Measurements from ENCODE around the gene MYCN.

Gene MYCN

GRCh38 chr2:15933184-15933845, 7.0 kb upstream of the MYCN start:
- no peak for TF ChIP-seq EP300 (IDR thresholded peaks at IDR 0.05; ENCODE audit: borderline replicate concordance)
- no peak for TF ChIP-seq RAD21 (IDR thresholded peaks at IDR 0.05; ENCODE audit: low read depth)
- no peak for TF ChIP-seq ZBTB7A (IDR thresholded peaks at IDR 0.05; ENCODE audit: low read depth)
- TF ChIP-seq TEAD4 (IDR thresholded peaks at IDR 0.05): no peak
- no peak for TF ChIP-seq NFIC (IDR thresholded peaks at IDR 0.05)
- TF ChIP-seq, protein P1, sequence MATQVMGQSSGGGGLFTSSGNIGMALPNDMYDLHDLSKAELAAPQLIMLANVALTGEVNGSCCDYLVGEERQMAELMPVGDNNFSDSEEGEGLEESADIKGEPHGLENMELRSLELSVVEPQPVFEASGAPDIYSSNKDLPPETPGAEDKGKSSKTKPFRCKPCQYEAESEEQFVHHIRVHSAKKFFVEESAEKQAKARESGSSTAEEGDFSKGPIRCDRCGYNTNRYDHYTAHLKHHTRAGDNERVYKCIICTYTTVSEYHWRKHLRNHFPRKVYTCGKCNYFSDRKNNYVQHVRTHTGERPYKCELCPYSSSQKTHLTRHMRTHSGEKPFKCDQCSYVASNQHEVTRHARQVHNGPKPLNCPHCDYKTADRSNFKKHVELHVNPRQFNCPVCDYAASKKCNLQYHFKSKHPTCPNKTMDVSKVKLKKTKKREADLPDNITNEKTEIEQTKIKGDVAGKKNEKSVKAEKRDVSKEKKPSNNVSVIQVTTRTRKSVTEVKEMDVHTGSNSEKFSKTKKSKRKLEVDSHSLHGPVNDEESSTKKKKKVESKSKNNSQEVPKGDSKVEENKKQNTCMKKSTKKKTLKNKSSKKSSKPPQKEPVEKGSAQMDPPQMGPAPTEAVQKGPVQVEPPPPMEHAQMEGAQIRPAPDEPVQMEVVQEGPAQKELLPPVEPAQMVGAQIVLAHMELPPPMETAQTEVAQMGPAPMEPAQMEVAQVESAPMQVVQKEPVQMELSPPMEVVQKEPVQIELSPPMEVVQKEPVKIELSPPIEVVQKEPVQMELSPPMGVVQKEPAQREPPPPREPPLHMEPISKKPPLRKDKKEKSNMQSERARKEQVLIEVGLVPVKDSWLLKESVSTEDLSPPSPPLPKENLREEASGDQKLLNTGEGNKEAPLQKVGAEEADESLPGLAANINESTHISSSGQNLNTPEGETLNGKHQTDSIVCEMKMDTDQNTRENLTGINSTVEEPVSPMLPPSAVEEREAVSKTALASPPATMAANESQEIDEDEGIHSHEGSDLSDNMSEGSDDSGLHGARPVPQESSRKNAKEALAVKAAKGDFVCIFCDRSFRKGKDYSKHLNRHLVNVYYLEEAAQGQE (IDR thresholded peaks at IDR 0.05; ENCODE audit: low read depth): no peak
- TF ChIP-seq, protein P2, sequence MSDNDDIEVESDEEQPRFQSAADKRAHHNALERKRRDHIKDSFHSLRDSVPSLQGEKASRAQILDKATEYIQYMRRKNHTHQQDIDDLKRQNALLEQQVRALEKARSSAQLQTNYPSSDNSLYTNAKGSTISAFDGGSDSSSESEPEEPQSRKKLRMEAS (IDR thresholded peaks at IDR 0.05): no peak
- no peak for TF ChIP-seq EGR1 (IDR thresholded peaks at IDR 0.05)
- TF ChIP-seq CEBPB (IDR thresholded peaks at IDR 0.05): no peak
- no peak for TF ChIP-seq TCF12 (IDR thresholded peaks at IDR 0.05; ENCODE audit: low read depth)
- TF ChIP-seq FOXM1 (IDR thresholded peaks at IDR 0.05; ENCODE audit: borderline replicate concordance, low read depth): no peak
- TF ChIP-seq CREB1 (IDR thresholded peaks at IDR 0.05; ENCODE audit: low read depth): no peak
- TF ChIP-seq YY1 (IDR thresholded peaks at IDR 0.05; ENCODE audit: low read depth): no peak
- TF ChIP-seq, protein P3, sequence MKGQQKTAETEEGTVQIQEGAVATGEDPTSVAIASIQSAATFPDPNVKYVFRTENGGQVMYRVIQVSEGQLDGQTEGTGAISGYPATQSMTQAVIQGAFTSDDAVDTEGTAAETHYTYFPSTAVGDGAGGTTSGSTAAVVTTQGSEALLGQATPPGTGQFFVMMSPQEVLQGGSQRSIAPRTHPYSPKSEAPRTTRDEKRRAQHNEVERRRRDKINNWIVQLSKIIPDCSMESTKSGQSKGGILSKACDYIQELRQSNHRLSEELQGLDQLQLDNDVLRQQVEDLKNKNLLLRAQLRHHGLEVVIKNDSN (IDR thresholded peaks at IDR 0.05): no peak
- no peak for TF ChIP-seq TAF1 (IDR thresholded peaks at IDR 0.05; ENCODE audit: low read depth)

DNA sequence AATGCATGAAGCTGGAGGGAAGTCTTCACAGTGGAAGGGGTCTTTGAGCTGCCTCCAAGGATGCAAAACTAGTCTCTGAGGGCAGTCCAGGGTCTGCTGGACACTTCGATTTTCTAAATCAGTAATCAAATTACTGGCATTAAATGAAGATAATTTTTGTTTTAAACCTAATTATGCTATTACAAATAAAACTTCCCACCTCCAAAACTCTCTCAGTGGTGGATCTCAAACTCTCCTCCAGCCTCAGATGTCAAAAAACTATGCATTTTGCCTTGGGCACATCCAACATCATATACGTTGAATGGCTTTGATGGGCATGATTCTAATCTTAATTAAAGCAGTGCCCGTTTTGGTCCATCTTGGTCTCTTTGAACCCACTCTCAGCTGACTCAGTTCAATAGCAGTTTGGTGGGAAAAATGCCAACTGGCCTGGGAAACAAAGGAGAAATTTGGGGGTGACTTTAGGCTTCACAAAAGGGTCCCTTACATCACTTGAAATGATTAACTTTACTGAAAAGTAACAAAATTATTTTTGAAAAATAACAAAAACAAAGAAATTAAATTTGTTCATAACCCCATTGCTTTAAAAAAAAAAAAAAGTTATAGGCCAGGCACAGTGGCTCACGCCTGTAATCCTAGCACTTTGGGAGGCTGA, 5.9 kb upstream of the MYCN start:
- no peak for TF ChIP-seq NFIC (IDR thresholded peaks at IDR 0.05)
- TF ChIP-seq EGR1 (IDR thresholded peaks at IDR 0.05): no peak
- TF ChIP-seq, protein P1 (IDR thresholded peaks at IDR 0.05; ENCODE audit: low read depth): no peak
- no peak for TF ChIP-seq EP300 (IDR thresholded peaks at IDR 0.05; ENCODE audit: borderline replicate concordance)
- TF ChIP-seq TAF1 (IDR thresholded peaks at IDR 0.05; ENCODE audit: low read depth): no peak
- no peak for TF ChIP-seq FOXM1 (IDR thresholded peaks at IDR 0.05; ENCODE audit: borderline replicate concordance, low read depth)
- no peak for TF ChIP-seq CREB1 (IDR thresholded peaks at IDR 0.05; ENCODE audit: low read depth)
- TF ChIP-seq, protein P3 (IDR thresholded peaks at IDR 0.05): no peak
- TF ChIP-seq CEBPB (IDR thresholded peaks at IDR 0.05): no peak
- TF ChIP-seq, protein P2 (IDR thresholded peaks at IDR 0.05): no peak
- TF ChIP-seq RAD21 (IDR thresholded peaks at IDR 0.05; ENCODE audit: low read depth): no peak

- TF ChIP-seq, protein P1 (IDR thresholded peaks at IDR 0.05; ENCODE audit: low read depth): no peak
- TF ChIP-seq EP300 (IDR thresholded peaks at IDR 0.05; ENCODE audit: borderline replicate concordance) (no peak), CREB1 (IDR thresholded peaks at IDR 0.05; ENCODE audit: low read depth) (no peak), CEBPB (IDR thresholded peaks at IDR 0.05) (no peak), EGR1 (IDR thresholded peaks at IDR 0.05) (no peak), TCF12 (IDR thresholded peaks at IDR 0.05; ENCODE audit: low read depth) (no peak), TAF1 (IDR thresholded peaks at IDR 0.05; ENCODE audit: low read depth) (no peak), FOXM1 (IDR thresholded peaks at IDR 0.05; ENCODE audit: borderline replicate concordance, low read depth) (no peak), TEAD4 (IDR thresholded peaks at IDR 0.05) (no peak), RAD21 (IDR thresholded peaks at IDR 0.05; ENCODE audit: low read depth) (no peak)
- TF ChIP-seq, protein P2 (IDR thresholded peaks at IDR 0.05): no peak
- TF ChIP-seq, protein P3 (IDR thresholded peaks at IDR 0.05): no peak
Observed at GRCh38 chr2:15935189-15935588, 5.2 kb upstream of the MYCN start.

Measured in Ishikawa (cell line).